HEK293T (cell line): ENCODE results near the gene LCN15.
A peak's percentile ranks its signal among the peaks of the same experiment; 100 is the strongest.

ENCODE experiments used
- CTCF ChIA-PET: fragments of 350-600 bp; formaldehyde crosslinking; extraction: SDS; loops from one replicate; lab custom pipeline; 2021; ENCODE audit warnings: antibody characterized with exemption, inconsistent platforms; lab: Yijun Ruan, JAX
- POLR2A ChIA-PET: fragments of 350-600 bp; formaldehyde crosslinking; extraction: SDS; loops from one replicate; lab custom pipeline; 2020; ENCODE audit warnings: antibody characterized with exemption, inconsistent platforms; lab: Yijun Ruan, JAX
- DNase-seq: peaks from one replicate; pipeline ENCODE4 v3.0.0; 2012; ENCODE audit warnings: mixed read lengths; ENCODE audit errors: extremely low spot score
- ARNT ChIP-seq: fragments of 450-650 bp; IDR thresholded peaks from 2 replicates; pipeline ENCODE4 v1.6.1; 2017; ENCODE audit warnings: mild to moderate bottlenecking
- BHLHE40 ChIP-seq: fragments of 450-650 bp; IDR thresholded peaks from 2 replicates; pipeline ENCODE4 v1.6.1; 2016; ENCODE audit warnings: mild to moderate bottlenecking, moderate library complexity, borderline replicate concordance
- CTBP1 ChIP-seq: fragments of 450-650 bp; IDR thresholded peaks from 2 replicates; pipeline ENCODE4 v1.6.1; 2016; ENCODE audit warnings: borderline replicate concordance
- ELF4 ChIP-seq: fragments of 450-650 bp; IDR thresholded peaks from 2 replicates; pipeline ENCODE4 v1.6.1; 2017; ENCODE audit warnings: antibody characterized with exemption
- FOXA1 ChIP-seq: fragments of 450-650 bp; IDR thresholded peaks from 2 replicates; pipeline ENCODE4 v1.6.1; 2016; ENCODE audit warnings: mild to moderate bottlenecking
- FOXK2 ChIP-seq: fragments of 450-650 bp; IDR thresholded peaks from 2 replicates; pipeline ENCODE4 v1.6.1; 2016; ENCODE audit warnings: mild to moderate bottlenecking
- FOXM1 ChIP-seq: fragments of 450-650 bp; IDR thresholded peaks from 2 replicates; pipeline ENCODE4 v1.6.1; 2017; ENCODE audit warnings: mild to moderate bottlenecking, borderline replicate concordance
- HDGF ChIP-seq: fragments of 450-650 bp; IDR thresholded peaks from 2 replicates; pipeline ENCODE4 v1.6.1; 2017; ENCODE audit warnings: antibody characterized with exemption, borderline replicate concordance
- L3MBTL2 ChIP-seq: fragments of 450-650 bp; conservative IDR thresholded peaks from 2 replicates; pipeline ENCODE4 v1.6.1; 2016; ENCODE audit warnings: mild to moderate bottlenecking
- LEF1 ChIP-seq: fragments of 450-650 bp; IDR thresholded peaks from 2 replicates; pipeline ENCODE4 v1.6.1; 2017; ENCODE audit warnings: mild to moderate bottlenecking, borderline replicate concordance
- NFRKB ChIP-seq: fragments of 450-650 bp; IDR thresholded peaks from 2 replicates; pipeline ENCODE4 v1.6.1; 2016; ENCODE audit warnings: mild to moderate bottlenecking, moderate library complexity
- SP1 ChIP-seq: fragments of 450-650 bp; IDR thresholded peaks from 2 replicates; pipeline ENCODE4 v1.6.1; 2017
- SUZ12 ChIP-seq: fragments of 450-650 bp; IDR thresholded peaks from 2 replicates; pipeline ENCODE4 v1.6.1; 2016; ENCODE audit warnings: mild to moderate bottlenecking
- TARDBP ChIP-seq: fragments of 450-650 bp; IDR thresholded peaks from 2 replicates; pipeline ENCODE4 v1.6.1; 2016
- ZNF384 ChIP-seq: fragments of 450-650 bp; IDR thresholded peaks from 2 replicates; pipeline ENCODE4 v1.6.1; 2016
- TF ChIP-seq, protein P1 (sequence below): fragments of 450-650 bp; IDR thresholded peaks from 2 replicates; pipeline ENCODE4 v1.6.1; 2016

The LCN15 gene

GRCh38 chr9:136729926-136730325, 34.4 kb downstream of the LCN15 start:
- CTCF ChIA-PET, result interaction anchor here (0.9 to 1.4 kb wide), 3 partner anchors 28 to 66 kb away, joined by 3 to 5 read pairs (median 4); partner anchors contain the start of gene LCN8
- DNase-seq, result no peak
- TF ChIP-seq SUZ12 (no peak), FOXK2 (no peak), SP1 (no peak), CTBP1 (no peak), ZNF384 (no peak), HDGF (no peak), L3MBTL2 (no peak)
- TF ChIP-seq, protein P1, sequence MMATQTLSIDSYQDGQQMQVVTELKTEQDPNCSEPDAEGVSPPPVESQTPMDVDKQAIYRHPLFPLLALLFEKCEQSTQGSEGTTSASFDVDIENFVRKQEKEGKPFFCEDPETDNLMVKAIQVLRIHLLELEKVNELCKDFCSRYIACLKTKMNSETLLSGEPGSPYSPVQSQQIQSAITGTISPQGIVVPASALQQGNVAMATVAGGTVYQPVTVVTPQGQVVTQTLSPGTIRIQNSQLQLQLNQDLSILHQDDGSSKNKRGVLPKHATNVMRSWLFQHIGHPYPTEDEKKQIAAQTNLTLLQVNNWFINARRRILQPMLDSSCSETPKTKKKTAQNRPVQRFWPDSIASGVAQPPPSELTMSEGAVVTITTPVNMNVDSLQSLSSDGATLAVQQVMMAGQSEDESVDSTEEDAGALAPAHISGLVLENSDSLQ, result no peak
- POLR2A ChIA-PET, result interaction anchor here (0.7 to 2.6 kb wide), 5 partner anchors 10 to 76 kb away, joined by 3 to 14 read pairs (median 7); partner anchors contain the start of gene LCN8

- POLR2A ChIA-PET, result interaction anchor here (0.6 to 2.6 kb wide), 11 partner anchors 9 to 77 kb away, joined by 3 to 26 read pairs (median 5); partner anchors contain the start of genes DIPK1B and LCN8
- DNase-seq, result no peak
- no peak for TF ChIP-seq NFRKB
- no peak for TF ChIP-seq CTBP1
- CTCF ChIA-PET, result interaction anchor here (0.9 to 1.4 kb wide), 3 partner anchors 29 to 65 kb away, joined by 3 to 5 read pairs (median 4); partner anchors contain the start of gene LCN8
These were observed 35.2 kb downstream of the LCN15 start for GRCh38 chr9:136729144-136729543.

- CTCF ChIA-PET, result interaction anchor here (1.2 to 1.4 kb wide), 2 partner anchors 29 to 33 kb away, joined by 4 to 5 read pairs; partner anchors contain the start of gene LCN8
- no peak for TF ChIP-seq SUZ12
- TF ChIP-seq FOXK2, result no peak
- no peak for TF ChIP-seq ARNT
- TF ChIP-seq NFRKB, result no peak
- TF ChIP-seq TARDBP, result no peak
- TF ChIP-seq, protein P1, result no peak
- TF ChIP-seq SP1, result no peak
- TF ChIP-seq L3MBTL2, result no peak; the same call in 1 of the 2 replicates
- TF ChIP-seq FOXM1, result no peak
- no peak for TF ChIP-seq CTBP1
- TF ChIP-seq LEF1, result no peak
- TF ChIP-seq BHLHE40, result no peak
- no peak for TF ChIP-seq ZNF384
- no peak for TF ChIP-seq ELF4
- TF ChIP-seq HDGF, result no peak
- no peak for TF ChIP-seq FOXA1
- POLR2A ChIA-PET, result interaction anchor here (0.5 to 2.6 kb wide), 25 partner anchors 9 to 401 kb away, joined by 3 to 26 read pairs (median 4); partner anchors contain the start of genes AGPAT2, DIPK1B, LCN10 and LCN8
- DNase-seq, result peak; percentile 34
These were observed 35.7 kb downstream of the LCN15 start for GRCh38 chr9:136728548-136729123.

GRCh38 chr9:136728080-136728547, 36.2 kb downstream of the LCN15 start:
- peak; percentile 85 for TF ChIP-seq ARNT
- peak; percentile 79; the same call in 1 of the 2 replicates for TF ChIP-seq FOXM1
- no peak; the same call in 1 of the 2 replicates for TF ChIP-seq CTBP1
- peak; percentile 88; the same call in 1 of the 2 replicates for TF ChIP-seq LEF1
- no peak for TF ChIP-seq NFRKB
- TF ChIP-seq ELF4, result peak; percentile 90; the same call in 1 of the 2 replicates
- POLR2A ChIA-PET, result interaction anchor here (0.5 to 2.6 kb wide), 22 partner anchors 9 to 402 kb away, joined by 3 to 26 read pairs (median 4); partner anchors contain the start of genes AGPAT2, DIPK1B, LCN10 and LCN8
- CTCF ChIA-PET, result no interaction called here
- DNase-seq, result peak; percentile 91

DNA sequence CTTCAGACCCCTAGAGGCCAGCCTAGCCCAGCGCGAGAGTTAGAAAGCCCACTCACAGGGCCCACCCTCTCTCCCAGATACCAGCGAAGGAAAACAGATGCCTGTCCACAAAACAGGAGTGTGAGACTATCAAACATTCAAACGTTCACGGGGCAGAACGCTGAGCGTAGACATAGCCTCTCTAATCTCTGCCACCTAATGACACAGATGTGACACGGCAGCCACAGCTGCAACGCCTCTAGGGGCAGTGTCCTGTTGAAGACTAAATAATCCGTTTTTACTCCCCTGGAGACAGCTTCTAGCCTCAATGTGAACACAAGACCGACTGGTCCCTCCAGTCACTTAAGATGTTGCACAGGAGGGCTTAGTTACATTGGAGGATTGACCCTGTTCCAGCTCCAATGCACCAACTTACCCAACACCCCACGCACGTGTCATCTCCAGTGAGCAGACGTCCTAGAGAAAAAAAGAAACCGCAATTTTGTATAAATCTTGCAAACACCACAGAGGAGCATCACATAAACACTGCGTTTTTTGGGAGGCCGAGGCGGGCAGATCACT, 37.6 kb downstream of the LCN15 start:
- ChIA-PET CTCF (interaction anchor here (0.6 to 1.4 kb wide), 5 partner anchors 13 to 393 kb away, joined by 3 to 12 read pairs (median 5); no protein-coding TSS in a partner anchor), POLR2A (interaction anchor here (0.6 to 2.0 kb wide), 5 partner anchors 8 to 82 kb away, joined by 3 to 14 read pairs (median 6); partner anchors contain the start of gene AGPAT2)
- TF ChIP-seq NFRKB (no peak), ARNT (no peak), ELF4 (no peak), HDGF (no peak), FOXM1 (no peak), ZNF384 (peak; percentile 54; the same call in 1 of the 2 replicates)
- TF ChIP-seq, protein P1, result peak; percentile 24; the same call in 1 of the 2 replicates
- DNase-seq, result peak; percentile 51

DNA sequence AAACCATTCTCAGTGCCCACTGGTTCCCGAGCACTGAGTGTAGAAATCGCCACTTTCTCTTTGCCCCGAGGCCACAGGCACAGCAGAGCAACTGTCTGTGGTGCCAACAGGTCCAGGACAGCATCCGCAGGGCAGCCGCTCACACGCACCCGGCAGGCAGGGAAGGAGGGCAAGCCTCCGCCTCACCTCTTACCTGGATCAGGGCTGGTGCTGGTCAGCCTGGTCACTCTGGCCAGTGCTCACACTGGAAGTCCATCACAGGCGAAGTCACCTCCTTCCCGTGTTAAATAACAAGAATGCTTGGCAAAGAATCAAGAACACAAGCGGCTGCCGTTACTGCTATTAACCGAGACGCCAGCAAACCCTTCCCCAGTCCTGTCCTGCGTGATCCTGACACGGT, 38.2 kb downstream of the LCN15 start:
- DNase-seq, result no peak
- POLR2A ChIA-PET, result interaction anchor here (0.6 to 1.3 kb wide), 3 partner anchors 12 to 82 kb away, joined by 3 to 6 read pairs (median 4); no protein-coding TSS in a partner anchor
- CTCF ChIA-PET, result interaction anchor here (1.4 kb wide), 1 partner anchor 12 kb away, joined by 12 read pairs; no protein-coding TSS in a partner anchor
- TF ChIP-seq HDGF (no peak), FOXA1 (no peak)
